ENCODE results near the gene TMBIM1.

TMBIM1 gene

GRCh38 chr2:218292048-218293014 is at the start of gene TMBIM1:
Gene TMBIM1, minus strand, starts transcription at chr2:218292503. Its CDS starts 10,362 bp downstream, at chr2:218282141.
- DNase-seq (ENCODE audit: low read depth in 2 of 2) = peak; percentile 70 to 74

GRCh38 chr2:218341381-218341780 is 49.1 kb upstream of the TMBIM1 start:
- no peak for DNase-seq (ENCODE audit: low read depth in 2 of 2)

GRCh38 chr2:218340656-218341055 is 48.4 kb upstream of the TMBIM1 start:
- no peak for DNase-seq (ENCODE audit: low read depth in 2 of 2)

- no peak for DNase-seq (ENCODE audit: low read depth in 2 of 2)
These were observed 42.2 kb upstream of the TMBIM1 start for GRCh38 chr2:218334531-218334930.

- no peak for DNase-seq (ENCODE audit: low read depth in 2 of 2)
These were observed 40.8 kb upstream of the TMBIM1 start for GRCh38 chr2:218332920-218333645.

GRCh38 chr2:218332288-218332687 is 40.0 kb upstream of the TMBIM1 start:
- DNase-seq (ENCODE audit: low read depth in 2 of 2) = no peak

GRCh38 chr2:218331745-218332144 is 39.4 kb upstream of the TMBIM1 start:
- DNase-seq (ENCODE audit: low read depth in 2 of 2) = no peak

GRCh38 chr2:218329826-218330593 is 37.7 kb upstream of the TMBIM1 start:
- DNase-seq (ENCODE audit: low read depth in 2 of 2) = no peak

GRCh38 chr2:218329027-218329825 is 36.9 kb upstream of the TMBIM1 start:
- DNase-seq (ENCODE audit: low read depth in 2 of 2) = no peak

GRCh38 chr2:218328294-218328693 is 36.0 kb upstream of the TMBIM1 start:
- DNase-seq (ENCODE audit: low read depth in 2 of 2) = no peak

GRCh38 chr2:218327451-218328210 is 35.3 kb upstream of the TMBIM1 start:
- no peak for DNase-seq (ENCODE audit: low read depth in 2 of 2)

GRCh38 chr2:218326315-218326714 is 34.0 kb upstream of the TMBIM1 start:
- DNase-seq (ENCODE audit: low read depth in 2 of 2) = no peak

GRCh38 chr2:218325566-218326160 is 33.4 kb upstream of the TMBIM1 start:
- no peak for DNase-seq (ENCODE audit: low read depth in 2 of 2)

GRCh38 chr2:218323526-218324472 is 31.5 kb upstream of the TMBIM1 start:
- no peak for DNase-seq (ENCODE audit: low read depth in 2 of 2)

- DNase-seq (ENCODE audit: low read depth in 2 of 2) = peak; percentile 32 to 37
These were observed 30.6 kb upstream of the TMBIM1 start for GRCh38 chr2:218322768-218323525.

- DNase-seq (ENCODE audit: low read depth in 2 of 2) = no peak
These were observed 28.5 kb upstream of the TMBIM1 start for GRCh38 chr2:218320704-218321336.

- DNase-seq (ENCODE audit: low read depth in 2 of 2) = no peak
These were observed 27.6 kb upstream of the TMBIM1 start for GRCh38 chr2:218319813-218320365.
